ENCODE data around the gene TRPM4. TPM values are rescaled to one million over a fixed set of nuclear protein-coding genes. Genes with fewer than 3 reads are reported as not detected.
"Not testable (repeated sequence)": the region's sequence is repeated elsewhere in the genome, so short reads cannot be mapped to it uniquely, and the experiment has no call there.

Gene TRPM4
- polyA plus RNA-seq, 6 donors from 2014 or later: 0.45 TPM; not detected in 5

DNA sequence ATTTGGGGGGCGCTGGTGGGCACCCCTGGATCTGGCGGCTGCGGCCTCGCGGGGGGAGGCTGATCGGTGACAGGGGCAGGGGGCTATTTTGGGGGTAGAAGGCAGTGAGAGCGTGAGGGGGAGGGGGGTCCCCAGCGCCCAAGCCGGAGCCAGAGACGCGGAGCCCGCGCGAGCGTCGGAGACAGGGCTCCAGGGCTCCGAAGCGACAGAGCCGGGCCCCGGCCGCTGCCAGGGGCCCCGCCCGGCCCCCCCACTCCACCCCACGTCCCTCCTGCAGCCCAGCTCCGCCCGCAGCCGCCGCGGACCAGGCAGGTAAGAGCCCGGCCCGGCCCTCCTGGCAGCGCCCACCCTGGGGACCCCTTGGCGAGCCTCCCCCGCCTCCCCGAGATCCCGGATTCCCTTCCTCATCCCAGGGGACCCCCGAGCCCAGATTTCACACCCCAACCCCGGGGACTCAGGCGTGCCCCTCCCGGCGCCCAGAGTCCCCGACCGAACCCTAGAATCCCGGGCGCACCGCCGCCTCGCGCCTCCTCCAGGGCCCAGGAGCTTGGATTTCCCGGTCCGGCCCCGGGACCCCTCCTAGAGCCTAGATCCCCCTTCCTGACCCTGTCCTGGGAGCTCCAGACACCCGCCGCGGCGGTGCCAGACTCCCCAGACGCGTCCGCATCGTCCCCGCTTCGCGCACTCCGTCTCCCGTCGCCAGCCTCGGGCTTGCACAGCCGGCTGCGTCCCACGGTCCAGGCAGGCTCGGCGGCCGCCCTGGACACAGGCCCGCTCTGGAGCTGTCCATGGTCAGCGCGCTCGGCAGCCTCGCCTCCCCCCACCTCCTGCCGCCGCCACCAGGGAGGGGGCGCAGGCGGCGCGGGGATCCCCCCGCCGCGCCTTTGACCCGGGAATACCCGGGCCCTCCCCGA lies 37.9 kb upstream of the TRPM4 start, which contains the start of gene PPFIA3:
Gene PPFIA3 (plus strand): TSS at position 134 of the 914 bp plus-strand sequence. CDS start 8,330 bp downstream, outside the sequence.
- peak within 1 kb of the TSS; percentile 77 to 93 (median 89) for H3K4me3 Mint-ChIP-seq

DNA sequence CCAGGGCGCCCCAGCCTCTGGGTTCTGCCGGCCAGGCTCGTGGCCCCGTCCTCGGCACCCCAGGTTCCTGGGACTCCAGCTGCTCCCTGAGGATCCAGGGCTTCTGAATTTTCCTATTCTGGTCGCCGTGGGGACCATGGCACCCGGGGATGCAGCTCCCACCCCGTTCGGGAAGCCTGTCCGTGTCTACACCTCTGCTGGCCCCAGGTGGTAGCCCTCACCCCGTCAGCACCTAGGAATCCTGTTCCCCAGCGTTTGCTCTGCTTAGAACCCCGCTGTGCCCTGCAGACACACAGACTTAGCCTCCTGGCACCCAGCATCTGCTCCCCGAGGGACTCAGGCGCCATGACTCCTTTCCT lies 37.3 kb upstream of the TRPM4 start:
- DNase-seq (no peak), ATAC-seq (ENCODE audit: low read depth in 2 of 2) (no peak)
- Mint-ChIP-seq H3K36me3 (no peaks in the 10 kb centered on the region), H3K27ac (peak overlapping the region in 1 of 6 donors; percentile 0), H3K4me3 (peak overlapping the region; percentile 73 to 91 (median 81)), H3K9me3 (no peaks in the 10 kb centered on the region), H3K27me3 (peaks cover 8 to 10% (median 8%) of the 10 kb centered on the region in 3 donors), H3K4me1 (peaks cover 32 to 33% (median 33%) of the 10 kb centered on the region in 3 donors)

More for the DNA sequence above, 37.9 kb upstream of the TRPM4 start, which contains the start of gene PPFIA3:
- Mint-ChIP-seq H3K27me3 (peaks cover 8 to 10% (median 8%) of the 10 kb centered on the region in 3 donors), H3K36me3 (no peaks in the 10 kb centered on the region), H3K9me3 (no peaks in the 10 kb centered on the region), H3K4me1 (peaks cover 32 to 38% (median 37%) of the 10 kb centered on the region in 3 donors), H3K27ac (peak within 1 kb of the TSS; percentile 86 to 98 (median 94))
- no peak for DNase-seq
- no peak for ATAC-seq (ENCODE audit: low read depth in 2 of 2)

DNA sequence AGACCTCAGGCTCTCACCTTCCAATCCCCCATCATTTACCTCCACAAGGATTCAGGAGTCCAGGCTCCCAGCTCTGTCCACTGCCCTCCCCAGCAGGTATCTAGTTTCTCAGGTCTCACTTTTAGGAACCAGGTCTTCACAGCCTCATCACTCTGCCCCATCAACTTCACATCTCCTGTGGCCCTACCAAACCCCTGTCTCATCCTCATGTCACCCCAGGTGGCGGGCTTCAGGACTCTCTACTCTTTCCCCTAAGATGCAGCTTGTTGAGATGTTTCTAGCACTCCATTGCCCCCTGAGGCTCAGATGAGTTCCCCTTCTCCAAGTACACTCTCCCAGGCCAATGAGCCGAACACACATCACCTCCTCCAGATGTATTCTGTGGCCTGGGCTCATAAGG lies 36.7 kb upstream of the TRPM4 start:
- Mint-ChIP-seq H3K27me3 (peaks cover 8 to 10% (median 8%) of the 10 kb centered on the region in 3 donors), H3K36me3 (no peaks in the 10 kb centered on the region), H3K27ac (peak overlapping the region in 2 of 6 donors; percentile 0 to 66), H3K9me3 (no peaks in the 10 kb centered on the region), H3K4me3 (peak overlapping the region; percentile 73 to 91 (median 81)), H3K4me1 (peaks cover 31 to 33% (median 32%) of the 10 kb centered on the region in 3 donors)
- ATAC-seq (ENCODE audit: low read depth in 2 of 2) (no peak), DNase-seq (no peak)

DNA sequence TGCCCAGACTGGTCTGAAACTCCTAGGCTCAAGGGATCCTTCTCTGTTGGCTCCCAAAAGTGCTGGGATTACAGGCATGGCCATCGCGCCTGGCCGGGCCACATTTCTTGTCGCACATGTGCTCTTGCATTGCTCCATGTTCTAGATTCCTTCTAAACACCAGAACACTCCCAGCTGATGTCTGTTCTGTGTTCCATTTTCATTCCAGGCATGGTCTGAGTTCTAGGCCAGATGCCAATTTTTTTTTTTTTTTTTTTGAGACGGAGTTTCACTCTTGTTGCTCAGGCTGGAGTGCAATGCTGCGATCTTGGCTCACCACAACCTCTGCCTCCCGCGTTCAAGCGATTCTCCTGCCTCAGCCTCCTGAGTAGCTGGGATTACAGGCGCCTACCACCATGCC lies 35.8 kb upstream of the TRPM4 start:
- H3K4me3 Mint-ChIP-seq: peak overlapping the region in 1 of 8 donors; percentile 55

DNA sequence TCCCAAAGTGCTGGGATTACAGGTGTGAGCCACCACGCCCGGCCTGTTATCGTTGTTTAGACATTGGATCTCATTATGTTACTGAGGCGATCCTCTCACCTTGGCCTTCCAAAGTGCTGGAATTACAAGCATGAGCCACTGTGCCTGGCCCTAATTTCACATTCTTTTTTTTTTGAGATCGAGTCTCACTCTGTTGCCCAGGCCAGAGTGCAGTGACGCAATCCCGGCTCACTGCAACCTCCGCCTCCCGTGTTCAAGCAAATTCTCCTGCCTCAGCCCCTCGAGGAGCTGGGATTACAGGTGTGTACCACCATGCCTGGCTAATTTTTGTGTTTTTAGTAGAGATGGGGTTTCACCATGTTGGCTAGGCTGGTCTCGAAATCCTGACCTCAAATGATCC lies 34.3 kb upstream of the TRPM4 start:
- H3K9me3 Mint-ChIP-seq; ATAC-seq (ENCODE audit: low read depth in 2 of 2); H3K27ac Mint-ChIP-seq; H3K36me3 Mint-ChIP-seq; DNase-seq: not testable (repeated sequence)
- H3K27me3 Mint-ChIP-seq: peaks cover 8 to 12% (median 10%) of the 10 kb centered on the region in 3 donors
- peaks cover 15 to 18% (median 17%) of the 10 kb centered on the region in 3 donors for H3K4me1 Mint-ChIP-seq
- peak overlapping the region in 1 of 8 donors; percentile 21 for H3K4me3 Mint-ChIP-seq

More for the DNA sequence above, 35.8 kb upstream of the TRPM4 start:
- ATAC-seq (ENCODE audit: low read depth in 2 of 2); H3K36me3 Mint-ChIP-seq; DNase-seq; H3K27ac Mint-ChIP-seq; H3K9me3 Mint-ChIP-seq: not testable (repeated sequence)
- peaks cover 23 to 26% (median 25%) of the 10 kb centered on the region in 3 donors for H3K4me1 Mint-ChIP-seq
- peaks cover 8 to 10% (median 8%) of the 10 kb centered on the region in 3 donors for H3K27me3 Mint-ChIP-seq

DNA sequence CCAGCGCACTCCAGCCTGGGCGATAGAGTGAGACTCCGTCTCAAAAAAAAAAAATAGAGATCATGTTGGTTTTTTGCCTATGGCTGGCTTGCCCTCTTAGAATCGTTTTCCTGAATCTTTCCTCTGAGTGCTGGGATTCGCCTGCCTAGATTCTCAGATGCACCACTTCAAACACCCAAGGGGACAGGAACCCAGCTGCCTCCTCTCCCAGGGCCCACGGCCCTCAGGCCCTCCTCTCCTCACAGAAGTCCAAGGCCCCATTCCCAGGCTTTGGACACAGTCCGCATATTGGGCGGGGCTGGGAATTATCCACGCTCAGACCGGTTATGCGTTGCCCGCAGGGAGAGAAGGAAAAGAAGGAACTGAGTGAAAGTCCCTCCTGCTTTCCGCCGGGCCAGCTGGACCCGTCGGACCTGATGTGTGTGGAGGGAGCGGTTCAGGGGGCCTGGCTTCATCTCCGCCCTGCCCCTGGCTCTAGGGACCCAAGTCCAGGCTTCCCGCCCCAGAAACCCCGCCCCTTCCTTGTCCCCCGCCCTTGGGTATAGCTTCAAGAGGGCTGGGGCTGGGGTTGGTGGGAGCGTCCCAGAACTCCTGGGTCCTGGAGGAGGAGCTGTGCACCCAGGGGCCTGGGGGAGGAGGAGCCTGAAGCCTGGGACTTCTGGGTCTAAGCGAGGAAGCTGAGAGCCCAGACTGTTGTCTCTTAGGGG lies 32.4 kb upstream of the TRPM4 start:
- ATAC-seq (ENCODE audit: low read depth in 2 of 2): no peak
- H3K27me3 Mint-ChIP-seq: peaks cover 8 to 25% (median 12%) of the 10 kb centered on the region in 3 donors
- no peaks in the 10 kb centered on the region for H3K36me3 Mint-ChIP-seq
- peak overlapping the region in 2 of 8 donors; percentile 57 to 69 for H3K4me3 Mint-ChIP-seq
- H3K27ac Mint-ChIP-seq: no peak overlapping the region
- H3K9me3 Mint-ChIP-seq: peaks cover 0 to 7% (median 0%) of the 10 kb centered on the region in 7 donors
- H3K4me1 Mint-ChIP-seq: peaks cover 21 to 28% (median 25%) of the 10 kb centered on the region in 3 donors
- DNase-seq: no peak

DNA sequence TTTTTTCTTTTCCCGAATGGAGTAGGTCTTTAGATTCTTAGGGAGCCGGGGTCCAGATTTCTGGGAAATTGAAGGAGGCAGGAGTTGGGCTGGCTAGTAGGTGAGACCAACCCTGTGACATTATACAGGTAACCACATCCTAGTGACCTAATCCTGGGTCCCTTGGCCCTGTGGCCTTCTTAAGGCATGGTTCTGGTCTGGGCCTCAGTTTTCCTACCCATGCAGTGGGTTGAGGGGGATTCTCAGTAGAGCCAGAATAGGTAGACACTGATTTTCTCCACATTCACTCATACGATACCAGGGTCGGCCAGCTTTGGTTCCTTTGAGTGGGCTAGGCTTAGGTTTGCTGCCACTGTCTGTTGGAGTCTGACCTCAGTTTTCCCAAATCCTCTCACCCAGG lies 31.0 kb upstream of the TRPM4 start:
- DNase-seq (no peak), ATAC-seq (ENCODE audit: low read depth in 2 of 2) (no peak)
- Mint-ChIP-seq H3K27ac (peak overlapping the region in 1 of 6 donors; percentile 54), H3K9me3 (peaks cover 0 to 7% (median 0%) of the 10 kb centered on the region in 7 donors), H3K27me3 (peaks cover 4 to 15% (median 4%) of the 10 kb centered on the region in 3 donors), H3K4me1 (peaks cover 13 to 18% (median 18%) of the 10 kb centered on the region in 3 donors), H3K36me3 (no peaks in the 10 kb centered on the region), H3K4me3 (peak overlapping the region in 4 of 8 donors; percentile 1 to 51 (median 20))

DNA sequence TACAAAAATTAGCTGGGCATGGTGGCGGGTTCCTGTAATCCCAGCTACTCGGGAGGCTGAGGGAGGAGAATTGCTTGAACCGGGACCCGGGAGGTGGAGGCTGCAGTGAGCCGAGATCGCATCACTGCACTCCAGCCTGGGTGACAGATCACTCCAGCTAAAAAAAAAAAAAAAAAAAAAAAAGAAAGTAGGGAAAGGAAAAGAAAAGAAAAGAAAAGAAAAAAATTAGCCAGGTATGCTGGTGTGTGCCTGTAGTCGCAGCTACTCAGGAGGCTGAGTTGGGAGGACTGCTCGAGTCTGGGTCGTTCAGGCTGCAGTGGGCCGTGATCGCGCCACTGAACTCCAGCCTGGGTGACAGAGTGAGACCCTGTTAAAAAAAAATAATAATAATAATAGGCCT lies 30.4 kb upstream of the TRPM4 start:
- H3K4me3 Mint-ChIP-seq: peak overlapping the region in 5 of 8 donors; percentile 30 to 87 (median 33)

DNA sequence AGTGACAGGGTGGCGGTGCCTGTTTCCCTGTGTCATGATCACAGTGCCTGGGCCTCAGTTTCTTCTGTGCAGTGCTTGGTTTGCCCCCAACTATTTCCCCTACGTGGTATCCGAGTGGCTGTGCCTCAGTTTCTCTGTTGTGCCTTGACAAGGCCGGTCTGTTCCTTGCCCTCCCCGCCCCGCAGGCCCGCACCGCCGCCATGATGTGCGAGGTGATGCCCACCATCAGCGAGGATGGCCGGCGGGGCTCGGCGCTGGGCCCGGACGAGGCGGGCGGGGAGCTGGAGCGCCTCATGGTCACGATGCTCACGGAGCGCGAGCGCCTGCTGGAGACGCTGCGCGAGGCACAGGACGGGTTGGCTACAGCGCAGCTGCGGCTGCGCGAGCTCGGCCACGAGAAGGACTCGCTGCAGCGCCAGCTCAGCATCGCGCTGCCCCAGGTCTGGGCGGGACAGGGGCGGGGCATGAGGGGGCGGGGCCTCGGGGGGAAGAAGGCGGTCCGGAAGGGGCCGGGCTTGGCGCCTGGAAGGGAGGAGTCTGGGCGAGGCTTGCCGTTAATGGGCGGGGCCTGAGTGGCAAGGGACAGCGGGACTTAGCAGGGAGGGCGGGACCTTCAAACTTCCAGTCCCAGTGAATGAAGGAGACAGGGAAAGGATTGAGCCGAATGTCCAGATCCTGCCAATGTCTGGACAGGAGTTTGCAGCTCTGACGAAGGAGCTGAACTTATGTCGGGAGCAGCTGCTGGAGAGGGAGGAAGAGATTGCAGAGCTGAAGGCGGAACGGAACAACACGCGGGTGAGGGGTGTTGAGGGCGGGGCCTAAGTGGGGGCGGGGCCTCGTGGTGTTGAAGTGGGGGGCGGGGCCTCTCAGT lies 29.7 kb upstream of the TRPM4 start:
- peak overlapping the region; percentile 17 to 94 (median 88) for H3K27ac Mint-ChIP-seq
- DNase-seq (peak; percentile 90), ATAC-seq (ENCODE audit: low read depth in 2 of 2) (peak; percentile 89 to 90)
- peaks cover 0 to 8% (median 0%) of the 10 kb centered on the region in 7 donors for H3K9me3 Mint-ChIP-seq
- H3K4me3 Mint-ChIP-seq: peak overlapping the region; percentile 75 to 92 (median 88)
- H3K27me3 Mint-ChIP-seq: peaks cover 0 to 15% (median 9%) of the 10 kb centered on the region in 3 donors
- no peaks in the 10 kb centered on the region for H3K36me3 Mint-ChIP-seq
- peaks cover 17 to 21% (median 18%) of the 10 kb centered on the region in 3 donors for H3K4me1 Mint-ChIP-seq

More for the DNA sequence above, 30.4 kb upstream of the TRPM4 start:
- not testable (repeated sequence) for DNase-seq; H3K36me3 Mint-ChIP-seq; H3K27ac Mint-ChIP-seq; ATAC-seq (ENCODE audit: low read depth in 2 of 2); H3K9me3 Mint-ChIP-seq
- peaks cover 3 to 15% (median 4%) of the 10 kb centered on the region in 3 donors for H3K27me3 Mint-ChIP-seq
- H3K4me1 Mint-ChIP-seq: peaks cover 13 to 18% (median 18%) of the 10 kb centered on the region in 3 donors

DNA sequence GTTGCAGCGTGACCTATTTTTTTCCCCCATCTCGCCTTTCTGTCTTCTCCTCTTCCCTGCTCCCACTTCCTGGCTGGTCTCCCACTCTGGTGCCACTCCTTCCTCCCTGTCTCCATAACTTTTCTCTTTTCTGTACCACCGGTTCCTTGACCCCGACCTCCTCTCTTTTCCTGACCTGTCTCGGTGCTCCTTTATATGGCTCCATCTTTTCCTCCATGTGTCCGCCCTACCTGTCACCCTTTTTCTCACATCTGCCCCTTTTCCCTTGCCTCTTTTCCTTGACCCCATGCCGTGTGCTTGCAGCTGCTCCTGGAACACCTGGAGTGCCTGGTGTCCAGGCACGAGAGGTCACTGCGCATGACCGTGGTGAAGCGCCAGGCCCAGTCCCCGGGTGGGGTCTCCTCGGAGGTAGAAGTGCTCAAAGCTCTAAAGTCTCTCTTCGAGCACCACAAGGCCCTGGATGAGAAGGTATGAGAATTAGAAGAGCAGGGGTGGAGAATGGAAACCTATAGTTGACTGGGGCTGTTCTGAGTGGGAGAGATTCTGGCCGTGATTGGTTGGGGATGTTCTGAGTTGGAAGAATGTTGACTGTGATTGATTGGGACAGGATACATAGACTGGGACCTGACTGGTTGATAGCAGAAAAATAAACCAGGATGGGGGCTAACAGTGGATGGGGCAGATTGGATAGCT lies 28.9 kb upstream of the TRPM4 start:
- peak overlapping the region in 4 of 6 donors; percentile 17 to 94 (median 80) for H3K27ac Mint-ChIP-seq
- no peaks in the 10 kb centered on the region for H3K36me3 Mint-ChIP-seq
- ATAC-seq (ENCODE audit: low read depth in 2 of 2) (no peak), DNase-seq (no peak)
- peak overlapping the region in 7 of 8 donors; percentile 72 to 91 (median 87) for H3K4me3 Mint-ChIP-seq
- H3K4me1 Mint-ChIP-seq: peaks cover 21 to 29% (median 23%) of the 10 kb centered on the region in 3 donors
- peaks cover 0 to 8% (median 0%) of the 10 kb centered on the region in 7 donors for H3K9me3 Mint-ChIP-seq
- peaks cover 0 to 20% (median 17%) of the 10 kb centered on the region in 3 donors for H3K27me3 Mint-ChIP-seq

DNA sequence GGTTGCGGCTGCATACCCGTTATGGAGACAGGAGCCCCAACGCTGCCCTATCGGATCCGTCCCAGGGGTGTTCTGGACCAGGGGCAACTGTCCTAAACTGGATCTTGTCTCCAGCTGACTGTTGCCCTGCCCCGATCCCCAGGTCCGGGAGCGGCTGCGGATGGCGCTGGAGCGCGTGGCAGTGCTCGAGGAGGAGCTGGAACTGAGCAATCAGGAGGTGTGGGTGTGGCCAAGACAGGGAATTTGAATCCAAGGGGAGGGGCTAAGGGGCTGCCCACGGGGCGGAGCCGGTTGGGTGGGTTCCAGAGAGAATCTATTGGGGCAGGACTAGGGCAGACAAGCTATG lies 28.4 kb upstream of the TRPM4 start:
- Mint-ChIP-seq H3K4me3 (peak overlapping the region in 5 of 8 donors; percentile 3 to 91 (median 79)), H3K27ac (peak overlapping the region in 1 of 6 donors; percentile 73), H3K4me1 (peaks cover 23 to 33% (median 28%) of the 10 kb centered on the region in 3 donors), H3K9me3 (peaks cover 0 to 8% (median 0%) of the 10 kb centered on the region in 7 donors), H3K27me3 (peaks cover 0 to 25% (median 22%) of the 10 kb centered on the region in 3 donors), H3K36me3 (no peaks in the 10 kb centered on the region)
- ATAC-seq (ENCODE audit: low read depth in 2 of 2) (no peak), DNase-seq (no peak)

DNA sequence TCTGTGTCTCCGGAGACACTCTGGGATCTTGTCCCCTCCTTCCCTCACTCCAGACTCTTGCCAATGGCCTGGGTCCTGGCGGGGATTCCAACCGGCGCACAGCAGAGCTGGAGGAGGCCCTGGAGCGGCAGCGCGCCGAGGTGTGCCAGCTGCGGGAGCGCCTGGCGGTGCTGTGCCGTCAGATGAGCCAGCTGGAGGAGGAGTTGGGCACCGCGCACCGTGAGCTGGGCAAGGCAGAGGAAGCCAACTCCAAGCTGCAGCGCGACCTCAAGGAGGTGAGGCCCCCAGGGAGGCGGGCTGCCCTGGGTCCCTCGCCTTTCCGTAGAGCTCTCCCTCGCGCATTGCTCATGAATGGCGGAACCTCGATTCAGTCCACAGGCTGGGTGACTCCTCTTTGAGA lies 27.3 kb upstream of the TRPM4 start:
- H3K27me3 Mint-ChIP-seq: peaks cover 0 to 32% (median 32%) of the 10 kb centered on the region in 3 donors
- H3K4me1 Mint-ChIP-seq: peaks cover 27 to 33% (median 30%) of the 10 kb centered on the region in 3 donors
- no peaks in the 10 kb centered on the region for H3K36me3 Mint-ChIP-seq
- no peak for ATAC-seq (ENCODE audit: low read depth in 2 of 2)
- peak overlapping the region in 1 of 8 donors; percentile 33 for H3K4me3 Mint-ChIP-seq
- H3K27ac Mint-ChIP-seq: no peak overlapping the region
- DNase-seq: no peak
- peaks cover 0 to 8% (median 0%) of the 10 kb centered on the region in 7 donors for H3K9me3 Mint-ChIP-seq
